Central memory CD4-positive, alpha-beta T cell (primary cell): ENCODE data around the gene UNC5A.
A peak's percentile ranks its signal among the peaks of the same experiment; 100 is the strongest.

ENCODE experiments used
- DNase-seq: peaks from one replicate; pipeline ENCODE4 v3.0.0; 2022
- total RNA-seq, 3 experiments: gene quantifications; one replicate each; lab custom pipeline; 2026; lab: John Stamatoyannopoulos, UW

The UNC5A gene
- 0 reads per million in 3 experiments for total RNA-seq

- DNase-seq: peak; percentile 28
Observed at GRCh38 chr5:176810081-176810597, at the start of gene UNC5A. Gene UNC5A, plus strand, starts transcription at chr5:176810559. Its CDS starts 192 bp downstream, at chr5:176810751.

- no peak for DNase-seq
Observed at GRCh38 chr5:176761755-176762154, 48.6 kb upstream of the UNC5A start.

- DNase-seq: no peak
Observed at GRCh38 chr5:176762489-176762888, 47.9 kb upstream of the UNC5A start.

GRCh38 chr5:176765687-176766086 is 44.7 kb upstream of the UNC5A start:
- DNase-seq: no peak

- no peak for DNase-seq
Observed at GRCh38 chr5:176768174-176768970, 42.0 kb upstream of the UNC5A start.

GRCh38 chr5:176769911-176770310 is 40.4 kb upstream of the UNC5A start:
- no peak for DNase-seq

- DNase-seq: no peak
Observed at GRCh38 chr5:176770431-176770830, 39.9 kb upstream of the UNC5A start.

GRCh38 chr5:176771102-176771845 is 39.1 kb upstream of the UNC5A start:
- no peak for DNase-seq

- no peak for DNase-seq
Observed at GRCh38 chr5:176772271-176773210, 37.8 kb upstream of the UNC5A start.

- no peak for DNase-seq
Observed at GRCh38 chr5:176773408-176774035, 36.8 kb upstream of the UNC5A start.

GRCh38 chr5:176774216-176775171 is 35.9 kb upstream of the UNC5A start:
- no peak for DNase-seq

- no peak for DNase-seq
Observed at GRCh38 chr5:176775409-176775808, 35.0 kb upstream of the UNC5A start.

- DNase-seq: no peak
Observed at GRCh38 chr5:176776141-176776865, 34.1 kb upstream of the UNC5A start.

- no peak for DNase-seq
Observed at GRCh38 chr5:176776916-176777315, 33.4 kb upstream of the UNC5A start.

GRCh38 chr5:176778921-176779465 is 31.4 kb upstream of the UNC5A start:
- no peak for DNase-seq

- DNase-seq: no peak
Observed at GRCh38 chr5:176779537-176779936, 30.8 kb upstream of the UNC5A start.

- DNase-seq: no peak
Observed at GRCh38 chr5:176780176-176781053, 29.9 kb upstream of the UNC5A start.

GRCh38 chr5:176781054-176781375 is 29.3 kb upstream of the UNC5A start:
- no peak for DNase-seq
